Activated naive CD4-positive, alpha-beta T cell treated with anti-CD3 and anti-CD28 coated beads for 36 hours (primary cell): ENCODE measurements around the gene RDH12. TPM values are rescaled to one million over a fixed set of nuclear protein-coding genes. Genes with fewer than 3 reads are reported as not detected.

Experiments used
- CTCF ChIA-PET: fragments of 350-600 bp; sonication (Branson Sonifier 250); formaldehyde crosslinking; loops from one replicate; lab custom pipeline; 2021; ENCODE audit warnings: antibody characterized with exemption; lab: Charles Lee
- DNase-seq: peaks from one replicate; pipeline ENCODE4 v3.0.0-alpha.2; 2020
- H3K27ac Mint-ChIP-seq: one replicate; pipeline ENCODE4 v1.8.0; 2021; ENCODE audit warnings: mild to moderate bottlenecking, mixed read lengths
- H3K27me3 Mint-ChIP-seq: one replicate; pipeline ENCODE4 v1.8.0; 2021; ENCODE audit warnings: low read depth, mixed read lengths
- H3K36me3 Mint-ChIP-seq: one replicate; pipeline ENCODE4 v1.8.0; 2021; ENCODE audit warnings: low read depth, mixed read lengths
- H3K4me1 Mint-ChIP-seq: one replicate; pipeline ENCODE4 v1.8.0; 2021; ENCODE audit warnings: low read depth, mixed read lengths
- H3K4me3 Mint-ChIP-seq: one replicate; pipeline ENCODE4 v1.8.0; 2021; ENCODE audit warnings: mild to moderate bottlenecking, moderate library complexity, mixed read lengths
- H3K9me3 Mint-ChIP-seq: one replicate; pipeline ENCODE4 v1.8.0; 2021; ENCODE audit warnings: mixed read lengths
- intact Hi-C: fragments of 100-400 bp; cut with micrococcal nuclease; formaldehyde crosslinking; loops from one replicate; pipeline ENCODE4 v1.15.1; 2023
- total RNA-seq, 2 experiments: library from RNA; stranded (reverse); gene quantifications; one replicate each; pipeline ENCODE4 v1.2.3, GENCODE V29; 2021

Gene RDH12
- total RNA-seq, 2 experiments from 2014 or later, result not detected

GRCh38 chr14:67757175-67757574, 55.5 kb downstream of the RDH12 start:
- Mint-ChIP-seq H3K4me1 (no peaks in the 10 kb centered on the region), H3K9me3 (no peaks in the 10 kb centered on the region), H3K27ac (no peak overlapping the region), H3K36me3 (peaks cover 36% of the 10 kb centered on the region), H3K27me3 (no peaks in the 10 kb centered on the region), H3K4me3 (no peak overlapping the region)
- CTCF ChIA-PET, result no interaction called here
- intact Hi-C loops, result no loop called here
- DNase-seq, result no peak

- intact Hi-C loops, result no loop called here
- no peak for DNase-seq
- Mint-ChIP-seq H3K36me3 (peaks cover 21% of the 10 kb centered on the region), H3K9me3 (no peaks in the 10 kb centered on the region), H3K27me3 (no peaks in the 10 kb centered on the region), H3K4me3 (no peak overlapping the region), H3K27ac (no peak overlapping the region), H3K4me1 (no peaks in the 10 kb centered on the region)
- CTCF ChIA-PET, result interaction anchor here (1.1 kb wide), 1 partner anchor 10 kb away, joined by 3 read pairs; no protein-coding TSS in a partner anchor
Observed at GRCh38 chr14:67759916-67760315, 58.2 kb downstream of the RDH12 start.

- H3K36me3 Mint-ChIP-seq, result peaks cover 13% of the 10 kb centered on the region
- no peak overlapping the region for H3K27ac Mint-ChIP-seq
- H3K4me1 Mint-ChIP-seq, result no peaks in the 10 kb centered on the region
- H3K27me3 Mint-ChIP-seq, result no peaks in the 10 kb centered on the region
- intact Hi-C loops, result no loop called here
- no peaks in the 10 kb centered on the region for H3K9me3 Mint-ChIP-seq
- H3K4me3 Mint-ChIP-seq, result no peak overlapping the region
- no peak for DNase-seq
- CTCF ChIA-PET, result no interaction called here
Observed at GRCh38 chr14:67762051-67762450, 60.4 kb downstream of the RDH12 start.

GRCh38 chr14:67763158-67763822, 61.6 kb downstream of the RDH12 start:
- no peak for DNase-seq
- H3K36me3 Mint-ChIP-seq, result peaks cover 7% of the 10 kb centered on the region
- no peaks in the 10 kb centered on the region for H3K9me3 Mint-ChIP-seq
- no peak overlapping the region for H3K4me3 Mint-ChIP-seq
- H3K27me3 Mint-ChIP-seq, result no peaks in the 10 kb centered on the region
- H3K27ac Mint-ChIP-seq, result no peak overlapping the region
- intact Hi-C loops, result no loop called here
- CTCF ChIA-PET, result no interaction called here
- H3K4me1 Mint-ChIP-seq, result no peaks in the 10 kb centered on the region

- intact Hi-C loops, result no loop called here
- DNase-seq, result no peak
- Mint-ChIP-seq H3K4me1 (no peaks in the 10 kb centered on the region), H3K27ac (no peak overlapping the region), H3K4me3 (no peak overlapping the region), H3K9me3 (no peaks in the 10 kb centered on the region), H3K27me3 (no peaks in the 10 kb centered on the region), H3K36me3 (peaks cover 7% of the 10 kb centered on the region)
- CTCF ChIA-PET, result no interaction called here
Observed at GRCh38 chr14:67764496-67764895, 62.8 kb downstream of the RDH12 start.

GRCh38 chr14:67765192-67765834, 63.6 kb downstream of the RDH12 start:
- no peaks in the 10 kb centered on the region for H3K4me1 Mint-ChIP-seq
- H3K9me3 Mint-ChIP-seq, result no peaks in the 10 kb centered on the region
- H3K27me3 Mint-ChIP-seq, result no peaks in the 10 kb centered on the region
- H3K4me3 Mint-ChIP-seq, result no peak overlapping the region
- DNase-seq, result no peak
- peaks cover 5% of the 10 kb centered on the region for H3K36me3 Mint-ChIP-seq
- no peak overlapping the region for H3K27ac Mint-ChIP-seq
- CTCF ChIA-PET, result no interaction called here
- intact Hi-C loops, result no loop called here

- Mint-ChIP-seq H3K4me3 (no peak overlapping the region), H3K9me3 (no peaks in the 10 kb centered on the region), H3K27me3 (no peaks in the 10 kb centered on the region), H3K36me3 (peaks cover 8% of the 10 kb centered on the region), H3K27ac (no peak overlapping the region), H3K4me1 (no peaks in the 10 kb centered on the region)
- intact Hi-C loops, result no loop called here
- DNase-seq, result no peak
- CTCF ChIA-PET, result no interaction called here
Observed at GRCh38 chr14:67766035-67766680, 64.5 kb downstream of the RDH12 start.

GRCh38 chr14:67768219-67768618, 66.5 kb downstream of the RDH12 start:
- no peak for DNase-seq
- Mint-ChIP-seq H3K4me1 (no peaks in the 10 kb centered on the region), H3K9me3 (no peaks in the 10 kb centered on the region), H3K27me3 (no peaks in the 10 kb centered on the region), H3K27ac (no peak overlapping the region), H3K4me3 (no peak overlapping the region), H3K36me3 (peaks cover 15% of the 10 kb centered on the region)
- intact Hi-C loops, result no loop called here
- CTCF ChIA-PET, result no interaction called here

GRCh38 chr14:67773844-67774377, 72.2 kb downstream of the RDH12 start:
- Mint-ChIP-seq H3K36me3 (peaks cover 24% of the 10 kb centered on the region), H3K4me3 (no peak overlapping the region), H3K4me1 (no peaks in the 10 kb centered on the region), H3K27ac (no peak overlapping the region), H3K27me3 (no peaks in the 10 kb centered on the region), H3K9me3 (no peaks in the 10 kb centered on the region)
- CTCF ChIA-PET, result no interaction called here
- intact Hi-C loops, result no loop called here
- DNase-seq, result no peak

- no peaks in the 10 kb centered on the region for H3K4me1 Mint-ChIP-seq
- intact Hi-C loops, result no loop called here
- no peak overlapping the region for H3K27ac Mint-ChIP-seq
- H3K27me3 Mint-ChIP-seq, result no peaks in the 10 kb centered on the region
- no peaks in the 10 kb centered on the region for H3K9me3 Mint-ChIP-seq
- H3K36me3 Mint-ChIP-seq, result peaks cover 25% of the 10 kb centered on the region
- H3K4me3 Mint-ChIP-seq, result no peak overlapping the region
- CTCF ChIA-PET, result interaction anchor here (0.6 kb wide), 1 partner anchor 25 kb away, joined by 3 read pairs; no protein-coding TSS in a partner anchor
- DNase-seq, result no peak
Observed at GRCh38 chr14:67776653-67777322, 75.1 kb downstream of the RDH12 start.

- Mint-ChIP-seq H3K9me3 (no peaks in the 10 kb centered on the region), H3K27ac (no peak overlapping the region), H3K36me3 (peaks cover 25% of the 10 kb centered on the region), H3K4me1 (no peaks in the 10 kb centered on the region), H3K27me3 (no peaks in the 10 kb centered on the region), H3K4me3 (no peak overlapping the region)
- no peak for DNase-seq
- CTCF ChIA-PET, result no interaction called here
- intact Hi-C loops, result no loop called here
Observed at GRCh38 chr14:67778792-67779191, 77.1 kb downstream of the RDH12 start.

- Mint-ChIP-seq H3K9me3 (no peaks in the 10 kb centered on the region), H3K27ac (no peak overlapping the region), H3K27me3 (no peaks in the 10 kb centered on the region), H3K36me3 (peaks cover 26% of the 10 kb centered on the region), H3K4me3 (no peak overlapping the region), H3K4me1 (no peaks in the 10 kb centered on the region)
- no peak for DNase-seq
- CTCF ChIA-PET, result interaction anchor here (0.6 kb wide), 1 partner anchor 84 kb away, joined by 3 read pairs; no protein-coding TSS in a partner anchor
- intact Hi-C loops, result no loop called here
Observed at GRCh38 chr14:67782090-67782489, 80.4 kb downstream of the RDH12 start.
